ENCODE measurements around the gene AOAH. TPM values are rescaled to one million over a fixed set of nuclear protein-coding genes. Genes with fewer than 3 reads are reported as not detected.

AOAH gene
- total and polyA plus RNA-seq, 11 donors, result 0.65 to 42.0 (median 1.8) TPM

DNA sequence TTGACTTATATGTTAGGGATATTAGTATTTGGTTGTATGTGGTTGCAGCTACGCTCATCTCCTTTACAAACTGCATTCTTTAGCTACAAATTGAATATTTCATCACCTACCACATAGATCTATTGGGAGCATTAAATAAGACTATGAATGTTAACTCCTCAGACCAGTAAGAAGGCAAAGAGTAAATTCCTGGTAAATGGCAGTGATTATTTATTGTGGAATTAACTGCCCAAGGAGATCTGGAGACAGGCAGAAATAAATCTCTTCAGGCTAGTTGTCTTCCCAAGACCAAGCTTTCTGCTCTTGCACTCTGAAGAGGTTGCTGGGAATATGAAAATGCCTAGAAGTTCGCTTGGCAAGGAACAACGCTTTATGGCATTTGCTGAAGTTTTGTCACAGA lies 260.0 kb downstream of the AOAH start:
- TF ChIP-seq, protein P1, sequence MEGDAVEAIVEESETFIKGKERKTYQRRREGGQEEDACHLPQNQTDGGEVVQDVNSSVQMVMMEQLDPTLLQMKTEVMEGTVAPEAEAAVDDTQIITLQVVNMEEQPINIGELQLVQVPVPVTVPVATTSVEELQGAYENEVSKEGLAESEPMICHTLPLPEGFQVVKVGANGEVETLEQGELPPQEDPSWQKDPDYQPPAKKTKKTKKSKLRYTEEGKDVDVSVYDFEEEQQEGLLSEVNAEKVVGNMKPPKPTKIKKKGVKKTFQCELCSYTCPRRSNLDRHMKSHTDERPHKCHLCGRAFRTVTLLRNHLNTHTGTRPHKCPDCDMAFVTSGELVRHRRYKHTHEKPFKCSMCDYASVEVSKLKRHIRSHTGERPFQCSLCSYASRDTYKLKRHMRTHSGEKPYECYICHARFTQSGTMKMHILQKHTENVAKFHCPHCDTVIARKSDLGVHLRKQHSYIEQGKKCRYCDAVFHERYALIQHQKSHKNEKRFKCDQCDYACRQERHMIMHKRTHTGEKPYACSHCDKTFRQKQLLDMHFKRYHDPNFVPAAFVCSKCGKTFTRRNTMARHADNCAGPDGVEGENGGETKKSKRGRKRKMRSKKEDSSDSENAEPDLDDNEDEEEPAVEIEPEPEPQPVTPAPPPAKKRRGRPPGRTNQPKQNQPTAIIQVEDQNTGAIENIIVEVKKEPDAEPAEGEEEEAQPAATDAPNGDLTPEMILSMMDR (IDR thresholded peaks at IDR 0.05), result no peak
- no peak for TF ChIP-seq POLR2A (IDR thresholded peaks at IDR 0.05)
- no peak for DNase-seq
- Histone ChIP-seq H3K4me1 (no peaks in the 10 kb centered on the region), H3K9me3 (peaks cover 0 to 9% (median 0%) of the 10 kb centered on the region in 12 donors), H3K27me3 (no peaks in the 10 kb centered on the region), H3K4me3 (no peak overlapping the region), H3K27ac (no peak overlapping the region), H3K36me3 (no peaks in the 10 kb centered on the region)
- intact Hi-C loops (cut with DNase I), result no loop called here
- 74 to 92% (median 80%) methylated on average over 3 of the region's 3 CpGs for WGBS, 4 donors
- no peak for ATAC-seq

Measured in heart left ventricle (tissue), 16 donors.